Measurements from ENCODE around the gene KLF6. TPM values are rescaled to one million over a fixed set of nuclear protein-coding genes. Genes with fewer than 3 reads are reported as not detected.

Gene KLF6
- polyA plus RNA-seq, 1 of the 3 experiments (the other 2 are of a cell fraction), result 148 TPM

GRCh38 chr10:3781468-3782145, 3.4 kb downstream of the KLF6 start (continued):
- TF ChIP-seq RAD21 (IDR thresholded peaks at IDR 0.05; ENCODE audit: low read length) (peak; percentile 44), FOXJ3 (CRISPR knock-in tag; IDR thresholded peaks at IDR 0.05) (no peak), RXRA (IDR thresholded peaks at IDR 0.05; ENCODE audit: borderline replicate concordance, low read depth) (no peak; the same call in 1 of the 2 replicates), POLR2AphosphoS5 (IDR thresholded peaks at IDR 0.05; ENCODE audit: low read depth, low read length) (no peak), CTCF (IDR thresholded peaks at IDR 0.05) (peak; percentile 64), FOXM1 (IDR thresholded peaks at IDR 0.05; ENCODE audit: low read depth) (0 out of 2 replicates have a peak, but pooled peaks have one; percentile 22), GABPA (IDR thresholded peaks at IDR 0.05; ENCODE audit: low read depth) (peak; percentile 38; the same call in 1 of the 2 replicates), RCOR1 (IDR thresholded peaks at IDR 0.05; ENCODE audit: low read length) (no peak), TAF1 (IDR thresholded peaks at IDR 0.05; ENCODE audit: borderline replicate concordance, low read depth, low read length) (no peak), TCF12 (IDR thresholded peaks at IDR 0.05) (no peak), SMC3 (IDR thresholded peaks at IDR 0.05; ENCODE audit: low read depth, low read length) (peak; percentile 33; the same call in 1 of the 2 replicates)

DNA sequence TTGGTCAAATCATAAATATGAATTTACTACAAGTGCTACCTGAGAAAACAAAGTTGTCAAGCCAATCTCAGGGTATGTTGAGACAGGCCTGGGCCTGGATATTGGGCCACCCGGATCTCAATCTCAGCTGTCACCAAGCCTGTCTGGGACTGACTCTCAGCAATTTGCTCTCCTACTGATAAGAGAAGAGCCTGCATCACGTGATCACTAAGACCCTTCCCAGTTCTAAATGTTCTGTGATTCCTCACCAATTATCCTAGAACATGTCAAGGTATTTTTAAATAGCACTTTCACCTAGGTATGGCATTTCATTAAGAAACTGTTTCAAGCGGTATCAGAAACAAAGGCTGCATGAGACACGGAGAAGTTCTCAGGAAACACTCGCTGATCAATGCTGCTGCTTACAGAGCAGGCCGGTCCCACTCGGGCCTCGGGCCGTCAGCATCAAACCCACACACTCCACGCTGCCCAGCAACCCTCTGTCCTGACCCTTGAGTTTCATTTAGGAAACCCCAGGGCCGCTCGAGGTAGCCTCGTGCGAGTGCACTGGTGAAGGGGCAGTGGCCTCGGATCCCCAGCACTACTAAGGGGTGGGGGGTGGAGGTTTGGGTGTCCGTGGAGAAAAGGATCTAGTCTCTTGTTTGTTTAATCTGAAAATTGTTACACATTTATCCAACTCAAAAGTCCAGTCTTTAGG, 4.1 kb downstream of the KLF6 start:
- Histone ChIP-seq H3K4me2 (peak overlapping the region; percentile 93), H3K27ac (ENCODE audit: low read depth in 2 of 2, low read length in 1 of 2) (peak overlapping the region; percentile 55 to 99), H3F3A (replicated peaks; ENCODE audit: insufficient read depth) (peaks cover 76% of the 10 kb centered on the region), H3K4me1 (ENCODE audit: control insufficient read depth in 1 of 2, insufficient read depth in 2 of 2, low read depth in 1 of 2, low read length in 1 of 2) (peaks cover 36 to 43% of the 10 kb centered on the region in 2 experiments), H3K9me3 (no peaks in the 10 kb centered on the region), H3K36me3 (replicated peaks in 1 of 2; ENCODE audit: control insufficient read depth in 1 of 2, insufficient read depth in 2 of 2, low read length in 1 of 2) (peaks cover 63 to 84% of the 10 kb centered on the region in 2 experiments), H2AFZ (ENCODE audit: low read depth) (no peak overlapping the region), H3K9me2 (no peaks in the 10 kb centered on the region), H3K4me3 (ENCODE audit: low read depth in 2 of 2, low read length in 1 of 2) (peak overlapping the region; percentile 95 to 97; a peak in 3 of 4 replicates), H3K27me3 (ENCODE audit: insufficient read depth) (no peaks in the 10 kb centered on the region), H3K79me2 (ENCODE audit: insufficient read depth) (peaks cover 82% of the 10 kb centered on the region), H4K20me1 (ENCODE audit: insufficient read depth) (peaks cover 86% of the 10 kb centered on the region), H3K9ac (peak overlapping the region; percentile 98)
- ChIA-PET POLR2A (no interaction called here), CTCF (interaction anchor here (1.4 kb wide), 1 partner anchor 541 kb away, joined by 5 read pairs; no protein-coding TSS in a partner anchor)
- DNase-seq, result no peak
- WGBS (ENCODE audit: low lambda C conversion rate), result 70% methylated on average over 15 of the region's 16 CpGs
- TF ChIP-seq, protein P1, sequence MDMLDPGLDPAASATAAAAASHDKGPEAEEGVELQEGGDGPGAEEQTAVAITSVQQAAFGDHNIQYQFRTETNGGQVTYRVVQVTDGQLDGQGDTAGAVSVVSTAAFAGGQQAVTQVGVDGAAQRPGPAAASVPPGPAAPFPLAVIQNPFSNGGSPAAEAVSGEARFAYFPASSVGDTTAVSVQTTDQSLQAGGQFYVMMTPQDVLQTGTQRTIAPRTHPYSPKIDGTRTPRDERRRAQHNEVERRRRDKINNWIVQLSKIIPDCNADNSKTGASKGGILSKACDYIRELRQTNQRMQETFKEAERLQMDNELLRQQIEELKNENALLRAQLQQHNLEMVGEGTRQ (IDR thresholded peaks at IDR 0.05; ENCODE audit: borderline replicate concordance, low read depth, low read length), result no peak
- TF ChIP-seq, protein P2, sequence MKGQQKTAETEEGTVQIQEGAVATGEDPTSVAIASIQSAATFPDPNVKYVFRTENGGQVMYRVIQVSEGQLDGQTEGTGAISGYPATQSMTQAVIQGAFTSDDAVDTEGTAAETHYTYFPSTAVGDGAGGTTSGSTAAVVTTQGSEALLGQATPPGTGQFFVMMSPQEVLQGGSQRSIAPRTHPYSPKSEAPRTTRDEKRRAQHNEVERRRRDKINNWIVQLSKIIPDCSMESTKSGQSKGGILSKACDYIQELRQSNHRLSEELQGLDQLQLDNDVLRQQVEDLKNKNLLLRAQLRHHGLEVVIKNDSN (IDR thresholded peaks at IDR 0.05; ENCODE audit: borderline replicate concordance, low read depth), result peak; percentile 30; the same call in 1 of the 2 replicates
- no peak for TF ChIP-seq EZH2phosphoT487 (IDR thresholded peaks at IDR 0.05; ENCODE audit: borderline replicate concordance, low read depth)
- TF ChIP-seq TAF1 (IDR thresholded peaks at IDR 0.05; ENCODE audit: borderline replicate concordance, low read depth, low read length), result no peak
- no peak for TF ChIP-seq FOSL2 (IDR thresholded peaks at IDR 0.05; ENCODE audit: borderline replicate concordance, low read depth)

All from SK-N-SH (cell line).